NCI-H2227 (cell line): ENCODE results near the gene IGFL2.
"Not testable (repeated sequence)": the region's sequence is repeated elsewhere in the genome, so short reads cannot be mapped to it uniquely, and the experiment has no call there.

Experiments used
- DNase-seq: peaks from one replicate; lab custom pipeline; 2025; ENCODE audit not compliant: unreplicated experiment; lab: John Stamatoyannopoulos, UW

The IGFL2 gene

DNA sequence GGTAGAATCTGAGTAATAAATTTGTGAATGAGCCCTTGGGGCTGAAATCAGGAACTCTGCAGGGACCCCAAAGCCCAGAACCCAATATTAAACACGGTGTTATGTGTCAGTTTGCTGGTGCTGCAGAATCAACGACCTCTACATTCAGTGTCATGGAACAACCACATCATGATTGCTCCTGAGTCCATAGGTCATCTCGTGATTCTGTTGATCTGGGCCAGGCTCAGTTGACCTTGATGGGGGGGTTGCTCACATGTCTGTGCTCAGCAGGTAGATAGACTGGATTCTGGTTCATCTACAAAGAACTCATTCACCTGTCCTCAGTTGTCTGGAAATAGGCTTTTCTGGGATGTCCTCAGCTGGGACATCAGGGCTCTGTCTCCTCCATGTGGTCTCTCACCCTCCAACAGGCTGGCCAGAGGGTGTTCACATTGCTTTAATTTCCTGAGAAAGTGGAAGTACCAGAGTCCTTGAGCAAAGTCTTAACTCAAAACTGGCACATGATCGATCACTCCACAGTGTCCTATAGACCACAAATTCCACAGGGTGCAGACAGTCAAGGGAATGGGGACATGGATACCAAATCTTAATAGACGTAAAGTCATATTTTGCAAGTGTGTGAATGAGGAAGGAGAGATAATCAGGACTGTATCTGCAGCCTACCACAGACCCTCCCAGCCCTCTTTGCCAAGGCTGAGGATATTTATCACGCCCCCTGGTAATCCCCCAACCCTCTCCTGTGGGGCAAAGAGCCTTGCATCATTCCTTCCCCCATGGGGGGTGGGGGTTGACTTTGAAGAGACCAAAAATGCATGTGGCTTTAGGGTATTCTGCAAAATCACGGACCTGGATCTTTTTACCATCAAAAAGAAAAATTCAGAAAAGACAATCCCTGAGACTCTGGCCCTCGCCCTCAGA is 42.2 kb downstream of the IGFL2 start:
- DNase-seq: no peak

- DNase-seq: no peak
These were observed 43.3 kb downstream of the IGFL2 start for GRCh38 chr19:46191356-46191755.

DNA sequence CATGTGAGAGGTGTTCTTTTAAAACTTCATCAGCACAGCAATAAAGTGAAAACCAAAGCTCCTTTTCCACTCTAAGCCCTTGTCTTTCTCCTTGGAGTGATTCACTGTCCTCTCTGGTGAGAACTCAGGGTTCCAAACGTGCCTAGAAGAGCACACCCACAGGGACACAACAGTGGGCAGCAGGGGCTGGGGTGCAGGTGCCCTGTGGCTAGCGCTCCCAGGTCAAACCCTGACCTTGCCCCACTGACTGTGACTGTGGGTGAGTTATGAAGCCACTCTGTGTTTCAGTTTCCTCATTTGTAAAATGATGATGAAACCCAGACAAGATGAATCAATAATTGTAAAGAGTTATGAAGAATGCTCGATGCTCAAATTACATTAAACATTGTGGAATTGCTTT is 43.9 kb downstream of the IGFL2 start:
- DNase-seq: no peak

DNA sequence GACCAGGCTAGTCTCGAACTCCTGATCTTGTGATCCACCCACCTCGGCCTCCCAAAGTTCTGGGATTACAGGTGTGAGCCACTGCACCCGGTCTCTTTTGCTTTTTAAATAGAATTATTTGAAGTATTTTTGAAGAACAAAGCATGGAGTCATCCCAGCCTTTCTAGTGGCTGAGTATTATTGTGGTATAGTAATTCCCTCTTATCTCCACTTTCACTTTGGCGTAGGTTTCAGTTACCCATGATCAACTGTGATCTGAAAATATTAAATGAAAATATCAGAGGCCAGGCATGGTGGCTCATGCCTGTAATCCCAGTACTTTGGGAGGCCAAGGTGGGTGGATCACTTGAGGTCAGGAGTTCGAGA is 44.6 kb downstream of the IGFL2 start:
- DNase-seq: not testable (repeated sequence)

GRCh38 chr19:46192992-46193650 is 45.1 kb downstream of the IGFL2 start:
- no peak for DNase-seq

GRCh38 chr19:46193678-46194077 is 45.6 kb downstream of the IGFL2 start:
- DNase-seq: no peak

DNA sequence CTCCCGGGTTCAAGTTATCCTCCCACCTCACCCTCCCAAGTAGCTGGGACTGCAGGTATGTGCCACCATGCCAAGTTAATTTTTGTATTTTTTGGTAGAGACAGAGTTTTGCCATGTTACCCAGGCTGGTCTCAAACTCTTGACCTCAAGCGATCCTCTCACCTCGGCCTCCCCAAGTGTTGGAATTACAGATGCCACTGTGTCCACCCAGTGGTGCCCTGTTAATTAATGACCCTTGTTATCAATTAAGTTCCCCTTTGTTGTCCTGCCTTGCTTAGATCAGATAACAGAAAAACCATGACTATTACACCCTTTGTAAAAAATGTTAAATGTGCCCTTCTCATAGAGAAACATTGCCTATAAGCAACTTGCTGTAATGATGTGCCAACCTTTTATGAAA is 47.1 kb downstream of the IGFL2 start:
- no peak for DNase-seq

DNA sequence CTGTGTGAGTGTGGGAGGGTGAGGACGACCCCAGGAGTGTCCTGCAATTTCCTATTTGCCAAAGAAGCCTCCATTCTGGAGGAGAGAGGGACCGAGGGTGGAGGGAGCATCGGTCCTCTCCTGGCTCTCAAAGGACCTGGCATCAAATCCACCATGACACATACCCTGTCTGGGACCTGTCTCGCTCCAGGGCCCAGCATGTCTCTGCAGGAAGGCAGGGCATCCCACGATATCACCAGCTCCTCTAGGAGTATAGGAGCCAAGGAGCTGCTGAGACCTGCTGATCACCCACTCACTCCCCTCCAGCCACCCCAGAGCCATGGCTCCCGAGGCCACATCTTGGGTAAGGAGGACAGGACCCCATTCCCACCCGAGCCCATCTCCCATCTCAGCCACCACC is 47.9 kb downstream of the IGFL2 start:
- DNase-seq: not testable (repeated sequence)

DNA sequence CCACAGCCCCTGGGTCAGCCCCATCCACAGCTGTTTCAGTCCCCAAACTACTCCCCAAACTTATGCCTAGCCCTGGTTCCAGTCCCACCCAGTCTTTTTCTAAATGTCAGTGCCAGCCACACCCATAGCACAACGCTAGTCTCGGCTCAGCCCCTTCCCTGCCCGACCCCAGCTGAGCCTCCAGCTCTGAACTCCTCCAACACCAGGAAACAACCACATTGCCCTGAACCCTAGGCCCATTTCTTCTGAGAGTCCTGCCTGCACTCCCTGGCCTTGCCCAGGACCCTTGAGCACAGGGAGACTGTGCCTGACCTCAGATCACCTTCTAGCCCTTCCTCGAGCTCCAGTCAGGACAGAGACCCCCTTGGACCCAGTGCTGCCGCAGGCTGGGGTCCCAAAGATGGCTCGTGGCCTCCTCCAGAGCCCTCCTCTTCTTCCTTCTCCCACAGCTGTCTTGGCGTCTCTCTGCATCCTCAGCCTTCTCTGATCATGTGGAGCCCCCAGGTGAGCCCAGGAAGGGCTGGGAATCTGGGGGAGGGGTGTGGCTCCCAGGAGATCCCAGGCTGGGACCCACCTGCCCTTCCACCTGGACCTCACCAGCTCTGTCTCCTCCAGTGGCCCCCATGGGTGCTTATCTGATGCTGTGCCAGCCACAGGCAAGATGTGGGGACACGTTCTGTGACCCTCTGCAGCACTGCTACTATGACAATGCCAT is 48.5 kb downstream of the IGFL2 start:
- DNase-seq: no peak

DNA sequence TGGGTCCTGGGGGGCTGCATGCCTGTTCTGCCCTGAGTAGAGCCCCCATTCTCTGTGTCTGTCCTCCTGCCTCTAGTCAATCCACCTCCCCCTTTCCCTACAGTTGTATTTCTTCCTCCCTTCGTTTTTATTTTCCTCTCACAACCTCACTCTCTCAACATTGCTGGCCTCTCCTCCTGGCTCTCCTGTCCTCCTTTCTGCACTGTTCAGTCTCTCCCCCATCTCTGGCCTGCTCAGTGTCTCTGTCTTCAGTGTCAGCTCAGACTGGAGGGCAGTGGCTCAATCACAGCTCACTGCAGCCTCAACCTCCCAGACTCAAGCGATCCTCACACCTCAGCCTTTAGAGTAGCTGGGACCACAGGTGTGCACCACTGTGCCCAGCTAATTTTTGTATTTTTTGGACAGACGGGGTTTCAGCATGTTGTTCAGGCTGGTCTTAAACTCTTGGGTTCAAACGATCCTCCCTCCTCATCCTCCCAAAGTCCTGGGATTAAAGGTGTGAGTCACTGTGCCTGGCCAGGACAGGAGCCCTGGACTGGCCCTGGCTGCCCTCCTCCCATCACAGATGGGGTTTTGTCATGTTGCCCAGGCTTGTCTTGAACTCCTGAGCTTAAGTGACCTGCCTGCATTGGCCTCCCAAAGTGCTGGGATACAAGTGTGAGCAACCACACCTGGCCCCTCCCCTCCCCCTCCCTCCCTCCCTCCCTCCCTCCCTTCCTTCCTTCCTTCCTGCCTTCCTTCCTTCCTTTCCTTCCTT is 49.5 kb downstream of the IGFL2 start:
- no peak for DNase-seq

DNA sequence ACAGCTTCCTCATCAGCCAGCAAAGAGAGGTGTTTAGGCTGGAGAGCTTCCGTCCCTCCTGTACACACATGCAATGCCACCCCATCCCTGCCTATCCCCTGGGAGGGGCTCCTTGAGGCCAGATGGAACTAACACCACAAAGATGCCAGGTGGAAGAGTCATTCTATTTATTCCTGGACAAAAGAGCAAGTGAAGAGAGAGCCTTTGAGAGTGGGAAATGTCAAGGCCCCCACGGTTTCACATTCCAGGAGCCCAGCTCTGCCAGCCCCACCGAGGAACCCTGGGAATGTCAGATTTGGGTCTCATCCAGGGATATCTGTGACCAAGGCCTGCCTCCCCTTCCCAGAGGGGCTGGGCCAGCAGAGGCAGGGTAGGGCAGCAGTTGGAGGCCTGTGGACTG is 50.7 kb downstream of the IGFL2 start:
- DNase-seq: no peak

- DNase-seq: no peak
These were observed 53.6 kb downstream of the IGFL2 start for GRCh38 chr19:46201454-46202310.

GRCh38 chr19:46202426-46202825 is 54.4 kb downstream of the IGFL2 start:
- no peak for DNase-seq

GRCh38 chr19:46202872-46203860 is 55.1 kb downstream of the IGFL2 start:
- no peak for DNase-seq

GRCh38 chr19:46204008-46204407 is 56.0 kb downstream of the IGFL2 start:
- no peak for DNase-seq

- DNase-seq: no peak
These were observed 57.3 kb downstream of the IGFL2 start for GRCh38 chr19:46205183-46205984.

GRCh38 chr19:46206176-46206575 is 58.1 kb downstream of the IGFL2 start:
- DNase-seq: no peak

- DNase-seq: no peak
These were observed 58.6 kb downstream of the IGFL2 start for GRCh38 chr19:46206682-46207081.
